Tibial nerve (tissue), 4 donors: ENCODE measurements around the gene FBXO30.

Source experiments
- EP300 ChIP-seq, 2 donors: sonication (generic); formaldehyde crosslinking; IDR thresholded peaks; one replicate each; pipeline ENCODE4 v1.6.1; 2017; ENCODE audit warnings: antibody characterized with exemption in 2 of 2, mild to moderate bottlenecking in 1 of 2
- POLR2A ChIP-seq, 2 donors: fragments of 450-650 bp; IDR thresholded peaks; one replicate each; pipeline ENCODE4 v1.6.1; 2017; ENCODE audit warnings: antibody characterized with exemption in 2 of 2, mild to moderate bottlenecking in 2 of 2, moderate library complexity in 2 of 2
- TF ChIP-seq, protein P1 (sequence below), 5 experiments: fragments of 200-600 bp in 3 of 5; fragments of 450-650 bp in 2 of 5; sonication (generic) in 3 of 5; IDR thresholded peaks; one replicate each; pipeline ENCODE4 v1.5.1; 2016 to 2019; ENCODE audit warnings: antibody characterized with exemption in 5 of 5, mild to moderate bottlenecking in 3 of 5, moderate library complexity in 2 of 5

GRCh38 chr6:145798530-145798929 lies 16.1 kb downstream of the FBXO30 start:
- TF ChIP-seq POLR2A (IDR thresholded peaks at IDR 0.05): no peak
- TF ChIP-seq, protein P1, sequence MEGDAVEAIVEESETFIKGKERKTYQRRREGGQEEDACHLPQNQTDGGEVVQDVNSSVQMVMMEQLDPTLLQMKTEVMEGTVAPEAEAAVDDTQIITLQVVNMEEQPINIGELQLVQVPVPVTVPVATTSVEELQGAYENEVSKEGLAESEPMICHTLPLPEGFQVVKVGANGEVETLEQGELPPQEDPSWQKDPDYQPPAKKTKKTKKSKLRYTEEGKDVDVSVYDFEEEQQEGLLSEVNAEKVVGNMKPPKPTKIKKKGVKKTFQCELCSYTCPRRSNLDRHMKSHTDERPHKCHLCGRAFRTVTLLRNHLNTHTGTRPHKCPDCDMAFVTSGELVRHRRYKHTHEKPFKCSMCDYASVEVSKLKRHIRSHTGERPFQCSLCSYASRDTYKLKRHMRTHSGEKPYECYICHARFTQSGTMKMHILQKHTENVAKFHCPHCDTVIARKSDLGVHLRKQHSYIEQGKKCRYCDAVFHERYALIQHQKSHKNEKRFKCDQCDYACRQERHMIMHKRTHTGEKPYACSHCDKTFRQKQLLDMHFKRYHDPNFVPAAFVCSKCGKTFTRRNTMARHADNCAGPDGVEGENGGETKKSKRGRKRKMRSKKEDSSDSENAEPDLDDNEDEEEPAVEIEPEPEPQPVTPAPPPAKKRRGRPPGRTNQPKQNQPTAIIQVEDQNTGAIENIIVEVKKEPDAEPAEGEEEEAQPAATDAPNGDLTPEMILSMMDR (IDR thresholded peaks at IDR 0.05): no peak
- no peak for TF ChIP-seq EP300 (IDR thresholded peaks at IDR 0.05)
